Liver (tissue), 3 donors: Measurements from ENCODE around the gene IGFALS.

Source experiments
- GABPA ChIP-seq, 2 donors: IDR thresholded peaks in 1 of 2; conservative IDR thresholded peaks in 1 of 2; 2 replicates each; pipeline ENCODE4 v1.6.1; 2016; ENCODE audit warnings: antibody characterized with exemption in 2 of 2, mild to moderate bottlenecking in 1 of 2, moderate library complexity in 1 of 2
- HNF4G ChIP-seq: IDR thresholded peaks from 2 replicates; pipeline ENCODE4 v1.6.1; 2016; ENCODE audit warnings: antibody characterized with exemption
- JUND ChIP-seq, 2 donors: IDR thresholded peaks; 2 replicates each; pipeline ENCODE4 v1.6.1; 2016; ENCODE audit warnings: antibody characterized with exemption in 2 of 2
- REST ChIP-seq: IDR thresholded peaks from 2 replicates; pipeline ENCODE4 v1.6.1; 2016; ENCODE audit warnings: antibody characterized with exemption, mild to moderate bottlenecking
- RXRA ChIP-seq, 2 donors: IDR thresholded peaks; 2 replicates each; pipeline ENCODE4 v1.6.1; 2017 to 2018; ENCODE audit warnings: antibody characterized with exemption in 2 of 2, mild to moderate bottlenecking in 1 of 2
- YY1 ChIP-seq: IDR thresholded peaks from 2 replicates; pipeline ENCODE4 v1.6.1; 2016; ENCODE audit warnings: antibody characterized with exemption, mild to moderate bottlenecking
- TF ChIP-seq, protein P1 (sequence below): IDR thresholded peaks from 2 replicates; pipeline ENCODE4 v1.6.1; 2016; ENCODE audit warnings: antibody characterized with exemption
- TF ChIP-seq, protein P2 (sequence below): fragments of 150-350 bp; IDR thresholded peaks from 2 replicates; pipeline ENCODE4 v1.5.1; 2017; ENCODE audit warnings: improper control_type of control experiment, low read depth, low read length; ENCODE audit not compliant: missing input control
- donor health status: healthy.
- donor health status: healthy.

DNA sequence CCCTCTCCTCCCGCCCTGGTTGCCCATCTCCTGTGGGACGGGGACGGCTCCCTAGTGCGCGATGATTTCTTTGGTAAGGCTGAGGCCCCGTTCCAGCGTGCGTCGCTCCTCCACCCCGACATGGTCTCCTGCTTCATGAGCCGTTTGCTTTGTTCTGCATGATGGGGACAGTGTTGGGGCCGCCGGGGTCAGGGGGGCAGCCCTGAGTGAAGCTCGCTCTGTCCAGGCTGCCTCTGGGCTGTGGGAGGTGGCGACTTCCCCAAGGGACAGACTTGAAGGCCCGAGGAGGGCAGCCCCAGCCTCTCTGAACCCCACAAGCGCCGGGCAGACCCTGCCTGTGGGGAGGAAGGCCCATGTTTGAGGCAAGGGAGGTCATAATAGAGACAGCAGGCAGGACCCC lies 34.6 kb downstream of the IGFALS start:
- TF ChIP-seq, protein P1, sequence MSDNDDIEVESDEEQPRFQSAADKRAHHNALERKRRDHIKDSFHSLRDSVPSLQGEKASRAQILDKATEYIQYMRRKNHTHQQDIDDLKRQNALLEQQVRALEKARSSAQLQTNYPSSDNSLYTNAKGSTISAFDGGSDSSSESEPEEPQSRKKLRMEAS: no peak
- TF ChIP-seq REST (no peak), YY1 (no peak), GABPA (IDR thresholded peaks at IDR 0.05 in 1 of 2, conservative IDR thresholded peaks at IDR 0.05 in 1 of 2) (no peak), RXRA (IDR thresholded peaks at IDR 0.05) (no peak), JUND (IDR thresholded peaks at IDR 0.05) (no peak), HNF4G (no peak)
- TF ChIP-seq, protein P2, sequence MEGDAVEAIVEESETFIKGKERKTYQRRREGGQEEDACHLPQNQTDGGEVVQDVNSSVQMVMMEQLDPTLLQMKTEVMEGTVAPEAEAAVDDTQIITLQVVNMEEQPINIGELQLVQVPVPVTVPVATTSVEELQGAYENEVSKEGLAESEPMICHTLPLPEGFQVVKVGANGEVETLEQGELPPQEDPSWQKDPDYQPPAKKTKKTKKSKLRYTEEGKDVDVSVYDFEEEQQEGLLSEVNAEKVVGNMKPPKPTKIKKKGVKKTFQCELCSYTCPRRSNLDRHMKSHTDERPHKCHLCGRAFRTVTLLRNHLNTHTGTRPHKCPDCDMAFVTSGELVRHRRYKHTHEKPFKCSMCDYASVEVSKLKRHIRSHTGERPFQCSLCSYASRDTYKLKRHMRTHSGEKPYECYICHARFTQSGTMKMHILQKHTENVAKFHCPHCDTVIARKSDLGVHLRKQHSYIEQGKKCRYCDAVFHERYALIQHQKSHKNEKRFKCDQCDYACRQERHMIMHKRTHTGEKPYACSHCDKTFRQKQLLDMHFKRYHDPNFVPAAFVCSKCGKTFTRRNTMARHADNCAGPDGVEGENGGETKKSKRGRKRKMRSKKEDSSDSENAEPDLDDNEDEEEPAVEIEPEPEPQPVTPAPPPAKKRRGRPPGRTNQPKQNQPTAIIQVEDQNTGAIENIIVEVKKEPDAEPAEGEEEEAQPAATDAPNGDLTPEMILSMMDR: no peak
